ENCODE measurements around the gene DNAJC27. TPM values are rescaled to one million over a fixed set of nuclear protein-coding genes. Genes with fewer than 3 reads are reported as not detected.

The DNAJC27 gene
- total RNA-seq, 1 experiment from 2014 or later: 3.7 TPM

DNA sequence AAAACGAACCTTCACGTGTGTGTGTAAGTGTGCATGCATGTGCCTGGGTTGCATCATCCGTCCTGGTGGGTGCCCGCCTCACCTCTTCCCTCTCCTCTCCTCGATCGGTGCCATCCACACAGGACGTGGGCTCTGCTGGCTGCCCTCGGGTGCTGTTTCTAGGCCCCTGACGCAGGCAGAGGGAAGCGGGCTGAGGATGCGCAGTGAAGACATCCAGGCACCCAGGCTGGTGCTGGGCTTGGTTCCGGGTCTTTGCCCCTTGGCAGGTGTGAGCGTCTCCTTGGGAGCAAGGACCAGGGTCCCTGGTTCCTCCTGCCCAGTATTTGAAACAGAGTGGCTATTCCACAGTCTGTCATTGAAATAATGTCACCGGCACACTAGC is 45.5 kb downstream of the DNAJC27 start:
- no peak for DNase-seq (ENCODE audit: low spot score)

DNA sequence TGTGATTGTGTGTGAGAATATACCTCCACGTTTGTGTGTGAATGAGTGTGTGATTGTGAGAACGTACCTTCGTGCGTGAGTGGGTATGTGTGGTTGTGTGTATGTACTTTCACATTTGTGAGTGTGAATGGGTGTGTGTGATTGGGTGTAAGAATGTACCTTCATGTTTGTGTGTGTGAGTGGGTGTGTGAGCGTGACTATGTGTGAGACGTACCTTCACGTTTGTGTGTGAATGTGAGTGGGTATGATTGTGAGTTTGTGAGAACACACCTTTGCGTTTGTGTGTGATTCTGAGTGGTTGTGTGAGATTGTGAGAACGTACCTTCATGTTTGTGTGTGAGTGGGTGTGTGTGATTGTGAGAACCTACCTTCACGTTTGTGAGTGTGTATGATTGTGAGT is 45.9 kb downstream of the DNAJC27 start:
- no peak for DNase-seq (ENCODE audit: low spot score)

DNA sequence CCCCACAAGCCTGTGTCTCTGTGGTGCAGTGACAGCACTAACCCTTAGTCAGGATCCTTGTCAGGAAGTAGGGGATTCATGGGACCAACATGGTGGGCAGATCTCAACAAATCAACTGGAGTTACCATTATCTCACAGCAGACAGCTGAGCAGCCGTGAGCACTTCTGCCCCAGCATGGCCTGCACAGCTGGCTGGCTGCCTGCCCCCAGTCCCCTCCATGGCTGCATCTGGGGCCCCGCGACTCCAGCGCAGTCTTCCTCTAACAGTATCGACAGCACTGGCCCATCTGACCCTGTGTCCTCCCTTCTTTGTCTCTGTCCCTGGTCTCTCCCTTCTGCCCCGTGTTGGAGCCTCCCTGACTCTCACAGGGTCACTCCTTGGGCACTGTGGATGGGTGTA is 47.0 kb downstream of the DNAJC27 start:
- DNase-seq (ENCODE audit: low spot score): no peak

DNA sequence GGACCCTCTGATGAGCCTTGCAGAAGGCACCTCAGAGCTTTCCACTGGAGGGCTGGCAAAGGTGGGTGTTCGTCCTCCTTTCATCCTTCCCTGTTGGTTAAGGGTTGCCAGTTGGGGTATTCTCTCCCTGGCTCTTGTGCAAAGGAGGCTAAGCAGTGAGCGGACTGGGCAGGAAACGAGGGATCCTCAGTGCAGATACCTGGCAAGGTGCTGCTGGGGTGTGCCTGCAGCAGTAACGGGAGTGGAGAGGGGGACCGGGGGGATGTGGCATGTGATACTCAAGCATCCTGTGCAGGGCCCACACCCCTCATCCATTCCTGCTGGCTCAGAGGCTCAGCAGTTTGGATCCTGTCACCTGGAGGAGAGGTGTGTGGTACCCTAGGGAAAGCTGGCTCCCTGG is 47.5 kb downstream of the DNAJC27 start:
- DNase-seq (ENCODE audit: low spot score): no peak

DNA sequence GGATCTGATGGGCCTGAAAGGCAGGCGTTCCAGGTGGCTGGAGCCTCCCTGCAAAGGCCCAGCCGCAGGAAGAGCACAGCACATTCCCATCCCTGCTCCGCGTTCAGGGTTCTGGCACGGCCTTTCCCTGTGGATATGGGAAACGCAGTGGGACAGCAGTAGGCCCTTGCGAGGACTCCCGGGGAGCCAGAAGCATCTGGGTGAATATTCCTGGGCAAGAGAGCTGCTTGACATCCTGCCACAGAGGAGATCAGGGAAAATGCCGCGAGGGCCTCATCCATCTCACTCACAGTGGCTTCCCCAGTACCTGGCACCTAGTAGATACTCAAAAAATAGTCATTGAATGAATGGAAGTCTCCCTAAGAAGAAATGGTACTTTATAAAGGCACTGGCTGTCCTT is 48.6 kb downstream of the DNAJC27 start:
- DNase-seq (ENCODE audit: low spot score): no peak

DNA sequence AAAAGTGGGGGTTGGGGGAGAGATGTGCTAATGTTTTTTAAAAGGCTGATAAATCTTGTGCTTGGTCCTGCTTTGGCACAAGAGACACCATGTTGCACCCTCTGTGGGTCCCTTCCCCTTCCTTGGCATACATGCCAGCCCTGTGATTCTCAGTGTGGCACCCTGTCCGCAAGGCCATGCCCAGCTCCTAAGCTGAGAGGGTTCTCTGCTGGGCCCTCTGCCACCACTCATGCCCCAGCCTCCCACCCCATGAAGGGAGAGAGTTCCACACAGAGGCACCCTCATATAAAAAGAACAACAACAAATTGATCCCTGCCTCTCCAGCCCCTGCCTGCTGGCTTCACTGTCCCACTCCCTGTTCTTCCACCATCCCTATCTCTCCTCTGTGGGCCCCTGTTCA is 49.2 kb downstream of the DNAJC27 start:
- no peak for DNase-seq (ENCODE audit: low spot score)

DNA sequence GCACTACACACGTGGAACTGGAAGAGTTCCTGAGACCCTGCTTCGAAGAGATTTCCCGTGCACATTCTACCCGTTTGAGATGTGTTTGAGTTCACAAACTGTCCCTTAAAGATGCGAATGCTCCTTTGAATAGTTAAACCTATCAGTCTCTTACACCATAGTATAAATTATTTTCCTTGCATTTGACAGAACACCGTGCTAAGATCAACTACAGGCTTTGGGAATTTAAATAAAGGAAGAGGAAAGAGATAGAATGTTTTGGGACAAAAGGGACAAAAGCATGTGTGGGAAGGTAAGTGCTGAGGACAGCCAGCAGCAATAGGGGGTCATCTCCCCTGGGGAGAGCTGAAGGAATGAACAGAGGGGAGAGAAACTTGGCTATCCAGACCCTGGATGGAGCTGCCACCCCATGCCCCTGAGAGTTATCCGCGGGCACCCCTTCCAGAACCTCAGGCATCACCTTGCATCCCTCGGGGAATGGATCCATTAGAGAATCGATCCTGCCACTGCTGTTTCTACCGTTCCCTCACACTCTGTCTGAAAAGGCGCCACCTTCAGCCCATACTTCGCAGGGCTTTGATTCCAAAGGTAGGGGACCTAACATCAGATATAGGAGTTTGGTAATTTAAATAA is 50.8 kb downstream of the DNAJC27 start:
- no peak for DNase-seq (ENCODE audit: low spot score)

DNA sequence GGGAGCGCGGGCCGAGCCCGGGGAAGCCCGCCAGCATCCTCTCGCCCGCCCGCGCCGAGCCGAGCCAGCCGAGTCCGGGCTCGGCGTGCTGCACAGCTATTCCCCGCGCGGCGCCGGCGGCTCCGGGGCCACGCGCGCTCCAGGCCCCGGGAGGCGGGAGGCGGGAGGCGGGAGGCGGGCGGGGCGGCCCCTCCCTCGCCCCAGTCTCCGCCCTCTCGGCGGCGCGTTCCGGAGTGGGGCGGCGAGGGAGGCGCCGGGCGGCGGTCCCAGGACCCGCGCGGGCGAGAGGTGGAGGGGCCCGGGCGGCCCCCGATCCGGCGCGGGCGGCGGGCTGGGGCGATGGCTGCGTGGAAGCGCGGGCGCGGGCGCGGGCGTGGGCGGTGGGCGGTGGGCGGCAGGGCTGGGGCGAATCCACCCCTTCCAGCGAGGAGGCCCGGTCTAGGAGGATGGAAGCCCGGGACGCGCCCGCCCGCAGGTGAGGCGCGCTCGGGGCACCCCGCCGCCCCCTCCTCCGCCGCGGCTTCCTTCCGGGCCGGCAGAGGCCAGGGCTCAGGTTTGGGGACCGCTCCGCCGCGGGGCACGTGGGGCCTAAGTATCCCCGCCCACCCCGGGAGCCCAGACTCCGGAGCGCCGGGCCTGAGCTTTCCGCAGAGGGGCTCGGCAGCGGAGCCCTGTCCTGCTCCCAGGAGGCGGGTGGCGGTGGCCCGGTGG is 51.5 kb downstream of the DNAJC27 start, which contains the start of gene ADCY3:
TSS of gene ADCY3 (minus strand) at position 140 of the 711 bp plus-strand sequence. CDS start 1,250 bp downstream, outside the sequence.
- DNase-seq (ENCODE audit: low spot score): no peak

DNA sequence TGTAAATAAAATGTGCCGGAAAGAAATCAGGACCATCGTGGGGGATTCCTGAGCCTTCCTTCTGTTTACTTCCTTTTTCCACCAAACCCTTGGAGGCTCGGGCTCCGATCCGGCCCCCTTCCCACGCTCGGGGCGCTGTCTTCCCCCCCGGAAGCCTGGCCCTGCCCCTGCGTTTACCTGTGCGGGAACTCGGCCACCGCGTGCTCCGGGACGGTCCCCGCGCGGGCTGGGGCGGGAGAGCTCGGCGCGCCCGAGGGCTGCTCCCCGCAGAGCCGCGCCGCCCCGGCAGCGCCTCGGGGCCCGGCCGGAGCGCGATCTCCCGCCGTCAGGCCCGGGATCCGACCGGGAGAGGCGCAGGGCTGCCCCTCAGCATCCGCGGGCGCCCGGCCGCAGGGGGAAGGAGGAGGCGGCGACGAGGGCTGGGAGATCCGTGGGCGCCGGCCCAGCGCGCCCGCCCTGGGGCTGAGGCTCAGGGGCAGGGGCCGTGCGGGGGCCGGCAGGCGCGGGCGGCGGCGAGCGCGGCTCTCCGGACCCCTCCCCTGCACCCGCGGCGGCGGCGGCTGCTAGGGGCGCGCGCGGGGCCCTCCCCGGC is 52.2 kb downstream of the DNAJC27 start:
- no peak for DNase-seq (ENCODE audit: low spot score)

DNA sequence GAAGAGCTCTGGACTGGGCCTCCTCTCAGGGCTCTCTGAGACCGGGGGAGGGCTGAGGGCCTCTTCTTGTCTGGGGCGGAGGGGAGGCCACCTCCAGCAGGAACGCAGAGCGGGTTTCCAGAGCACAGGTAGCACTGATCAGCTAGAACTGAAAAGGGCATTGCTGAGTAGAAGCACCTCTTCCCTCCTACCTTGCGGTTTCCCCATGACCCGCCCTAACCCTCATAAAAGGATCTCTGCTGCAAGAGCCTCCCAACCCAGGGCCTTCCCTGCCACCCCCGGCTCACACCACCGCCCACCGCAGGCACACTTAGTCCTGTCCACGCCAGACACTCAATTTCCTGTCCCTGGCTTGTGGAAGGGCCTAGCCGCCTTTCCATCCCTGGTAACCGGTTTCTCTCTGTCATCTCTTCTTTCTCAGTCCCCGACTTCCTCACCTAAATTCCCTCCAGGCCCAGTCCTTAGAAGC is 52.7 kb downstream of the DNAJC27 start:
- DNase-seq (ENCODE audit: low spot score): no peak

DNA sequence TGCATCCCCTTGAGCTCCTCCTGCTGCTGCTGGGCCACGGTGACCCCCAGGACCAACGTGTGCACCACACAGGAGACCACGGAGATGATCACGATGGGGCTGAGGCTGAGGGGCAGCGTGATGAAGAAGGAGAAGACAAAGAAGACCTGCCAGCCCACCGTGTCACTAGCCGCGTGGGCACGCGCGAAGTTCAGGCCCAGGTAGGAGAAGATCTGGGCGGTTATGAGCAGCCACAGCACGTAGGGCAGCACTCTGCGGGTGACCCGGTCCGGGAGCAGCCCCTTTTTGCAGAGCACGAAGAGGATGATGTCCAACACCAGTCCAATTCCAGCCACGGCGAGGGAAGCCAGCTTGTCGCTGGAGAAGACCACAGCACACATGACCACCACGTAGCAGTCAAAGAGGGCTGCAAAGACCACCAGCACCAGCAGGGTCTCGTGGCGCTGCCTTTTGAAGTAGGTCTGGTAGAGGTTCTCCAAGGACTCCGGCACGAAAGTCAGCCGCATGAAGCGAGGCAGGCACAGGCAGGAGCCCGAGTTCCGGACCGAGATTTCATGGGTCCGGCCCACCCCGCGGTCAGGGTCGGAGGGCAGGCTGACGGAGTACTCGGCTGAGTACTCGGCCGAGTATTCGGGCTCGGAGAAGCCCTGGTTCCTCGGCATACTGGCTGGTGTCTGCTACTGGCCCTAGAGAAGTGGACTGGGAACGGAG is 53.3 kb downstream of the DNAJC27 start:
- no peak for DNase-seq (ENCODE audit: low spot score)

DNA sequence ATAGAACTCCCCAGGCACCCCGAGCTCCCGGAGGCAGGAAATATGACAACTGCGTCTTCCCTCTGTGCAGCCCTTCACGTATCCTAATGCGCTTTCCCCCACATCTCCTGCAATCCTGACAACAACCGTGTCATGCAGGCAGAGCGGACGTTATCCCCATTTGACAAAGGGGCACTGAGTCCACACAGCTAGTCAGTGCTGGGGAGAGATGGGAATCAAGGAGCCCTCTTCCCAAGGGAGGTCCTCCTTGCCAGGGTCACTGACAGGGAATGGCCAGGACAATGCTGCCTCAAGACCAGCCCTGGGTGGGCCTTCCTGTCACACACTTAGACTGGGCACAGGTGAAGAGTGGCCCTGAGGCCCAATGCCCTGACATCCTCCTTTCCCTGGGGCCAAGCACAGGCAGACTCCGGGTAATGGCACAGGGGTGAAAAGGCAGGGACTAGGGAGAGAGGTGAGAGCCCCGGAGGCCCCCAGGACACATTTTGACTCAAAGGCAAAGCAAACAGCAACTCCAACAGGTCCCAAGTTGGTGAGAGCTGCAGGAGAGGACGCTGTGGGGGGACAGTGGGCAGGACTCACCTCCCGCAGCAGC is 53.9 kb downstream of the DNAJC27 start:
- no peak for DNase-seq (ENCODE audit: low spot score)

DNA sequence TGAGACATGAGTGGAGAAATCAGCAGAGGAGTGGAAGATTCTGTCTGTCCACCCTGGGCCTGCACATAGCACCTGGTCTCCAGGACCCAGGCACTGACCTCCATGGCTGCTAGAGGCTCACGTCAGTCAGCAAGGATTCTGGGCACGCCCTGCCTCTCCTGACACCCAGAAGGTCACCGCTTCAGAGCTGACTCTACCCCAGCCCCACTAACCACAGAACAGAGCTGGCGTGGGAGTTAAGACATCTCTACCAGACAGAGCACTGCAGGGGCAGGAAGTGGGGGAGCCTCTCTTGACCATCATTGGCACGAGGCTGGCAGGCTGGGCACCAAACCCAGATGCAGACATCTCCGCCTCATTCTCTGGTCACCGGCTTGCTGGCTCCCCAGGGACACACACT is 54.7 kb downstream of the DNAJC27 start:
- DNase-seq (ENCODE audit: low spot score): no peak

DNA sequence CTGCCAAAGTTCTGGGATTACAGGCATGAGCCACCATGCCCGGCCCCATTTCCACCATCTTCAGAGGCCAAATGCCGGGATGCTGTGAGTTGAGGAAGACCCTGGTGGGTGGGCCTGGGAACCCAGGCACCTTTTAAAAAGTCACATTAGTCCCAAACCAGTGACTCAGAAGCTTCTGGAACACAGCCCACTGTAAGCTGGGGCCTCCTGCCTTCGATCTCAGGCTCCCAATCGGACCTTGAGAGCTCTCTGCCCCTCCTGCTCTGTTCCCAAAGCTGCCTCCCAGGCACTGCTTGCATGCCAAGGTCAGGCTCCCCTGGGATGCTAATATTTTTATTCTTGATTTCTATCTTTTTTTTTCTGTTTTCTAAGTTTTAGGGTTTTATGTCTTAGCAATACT is 56.0 kb downstream of the DNAJC27 start:
- no peak for DNase-seq (ENCODE audit: low spot score)

DNA sequence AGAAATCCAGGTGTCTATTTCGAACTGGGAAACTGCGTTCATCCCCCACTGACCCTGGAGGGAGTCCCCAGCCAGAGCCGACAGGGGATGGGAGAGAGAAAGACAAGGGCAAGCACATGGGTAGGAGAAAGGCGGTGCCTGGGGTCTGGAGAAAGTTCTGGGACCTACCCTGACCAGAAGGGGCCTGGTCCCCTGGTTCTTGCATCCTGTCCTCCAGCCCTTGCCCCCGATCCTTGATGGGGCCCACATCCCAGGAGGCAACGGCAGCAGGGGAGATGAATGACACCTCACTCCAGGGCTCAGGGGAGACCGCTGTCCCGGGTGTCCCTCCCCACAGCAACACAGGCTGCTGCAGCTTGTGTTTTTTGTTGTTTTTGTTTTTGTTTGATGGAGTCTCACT is 56.6 kb downstream of the DNAJC27 start:
- DNase-seq (ENCODE audit: low spot score): no peak

DNA sequence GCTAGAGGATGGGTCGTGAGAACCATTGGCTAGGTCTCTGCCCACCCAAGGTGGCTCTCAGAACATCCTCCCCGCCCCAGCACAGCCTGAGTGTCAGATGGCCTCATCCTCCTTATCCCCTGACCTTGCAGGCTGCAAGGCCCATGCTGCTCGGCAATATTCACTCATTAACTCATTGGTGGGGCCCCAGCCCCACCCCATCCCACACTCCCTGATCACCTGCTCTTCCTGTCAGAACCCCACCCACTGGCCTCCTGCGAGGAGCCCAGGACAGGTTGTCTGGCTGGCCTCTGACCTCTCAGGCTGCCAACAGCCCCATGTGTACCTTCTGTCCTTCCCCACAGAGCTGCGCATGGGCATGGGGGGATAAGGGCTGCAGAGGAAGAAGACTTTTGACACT is 57.0 kb downstream of the DNAJC27 start:
- no peak for DNase-seq (ENCODE audit: low spot score)

DNA sequence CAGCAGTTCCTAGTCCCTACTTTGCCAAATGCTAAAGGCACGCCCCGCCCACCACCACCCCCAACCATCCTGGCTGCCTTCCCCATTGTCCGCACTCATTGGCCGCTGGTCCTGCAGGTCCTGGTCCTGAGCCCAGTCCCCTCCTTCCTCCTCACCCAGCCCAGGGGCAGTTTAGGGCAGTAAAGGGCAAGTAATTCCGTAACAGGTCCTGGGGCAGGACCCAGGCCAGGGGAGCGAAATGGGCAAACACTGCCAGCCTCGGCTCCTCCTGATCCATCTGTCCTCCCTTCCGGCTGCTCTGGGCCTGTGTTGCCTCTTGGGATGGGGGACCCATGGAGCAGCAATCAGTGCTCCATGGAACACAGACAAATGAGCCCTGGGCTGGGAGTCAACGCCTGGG is 57.8 kb downstream of the DNAJC27 start:
- no peak for DNase-seq (ENCODE audit: low spot score)

DNA sequence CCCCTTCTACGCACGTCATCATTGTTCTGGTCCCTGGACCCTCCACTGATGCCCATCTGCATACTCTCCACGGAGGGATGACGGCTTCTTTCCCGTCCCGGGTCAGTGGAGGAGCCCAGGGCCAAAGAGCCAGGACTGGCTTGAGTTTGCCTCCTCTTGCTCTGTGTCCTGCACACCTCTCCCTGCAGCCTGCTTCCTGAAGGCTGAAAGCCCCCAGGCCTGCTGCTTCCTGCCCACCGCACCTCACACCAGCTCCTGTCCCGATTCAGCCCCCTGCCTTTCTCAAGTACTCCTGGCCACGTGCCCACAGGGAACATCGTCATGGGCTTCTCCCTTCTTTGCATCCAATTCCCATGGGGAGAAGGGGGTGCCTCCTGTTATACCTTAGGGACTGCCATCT is 58.8 kb downstream of the DNAJC27 start:
- no peak for DNase-seq (ENCODE audit: low spot score)

DNA sequence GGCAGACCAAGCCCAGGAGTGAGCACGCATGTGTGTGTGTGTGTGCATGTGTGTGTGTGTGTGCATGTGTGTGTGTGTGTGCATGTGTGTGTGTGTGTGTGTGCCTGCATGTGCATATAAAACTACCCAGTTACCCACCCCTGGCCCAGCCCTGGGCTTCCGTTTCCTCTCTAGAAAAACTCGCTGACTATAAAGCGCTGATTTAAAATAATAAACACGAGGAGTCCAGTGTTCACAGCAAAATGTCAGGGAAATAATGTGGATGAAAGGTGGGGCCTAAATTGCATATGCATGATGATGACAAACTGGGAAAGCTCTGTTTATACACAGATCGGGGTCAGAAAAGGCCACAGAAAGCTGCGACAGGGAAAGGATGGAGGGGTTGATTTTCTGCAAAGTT is 59.2 kb downstream of the DNAJC27 start:
- DNase-seq (ENCODE audit: low spot score): no peak

DNA sequence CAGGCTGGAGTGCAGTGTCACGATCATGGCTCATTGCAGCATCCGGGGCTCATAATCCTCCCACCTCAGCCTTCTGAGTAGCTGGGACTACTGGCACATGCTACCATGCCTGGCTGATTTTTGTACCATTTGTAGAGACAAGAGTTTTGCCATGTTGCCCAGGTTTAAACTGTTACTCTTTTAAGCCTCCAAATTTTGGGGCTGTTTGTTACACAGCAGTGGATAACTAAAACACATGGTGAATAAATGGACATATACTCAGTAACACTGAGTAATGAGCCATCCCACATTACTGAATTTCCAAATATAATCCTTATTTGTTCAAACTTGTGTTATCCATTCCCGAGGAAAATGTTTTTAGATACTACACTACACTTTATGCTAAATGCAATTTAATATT is 61.5 kb downstream of the DNAJC27 start:
- no peak for DNase-seq (ENCODE audit: low spot score)

DNA sequence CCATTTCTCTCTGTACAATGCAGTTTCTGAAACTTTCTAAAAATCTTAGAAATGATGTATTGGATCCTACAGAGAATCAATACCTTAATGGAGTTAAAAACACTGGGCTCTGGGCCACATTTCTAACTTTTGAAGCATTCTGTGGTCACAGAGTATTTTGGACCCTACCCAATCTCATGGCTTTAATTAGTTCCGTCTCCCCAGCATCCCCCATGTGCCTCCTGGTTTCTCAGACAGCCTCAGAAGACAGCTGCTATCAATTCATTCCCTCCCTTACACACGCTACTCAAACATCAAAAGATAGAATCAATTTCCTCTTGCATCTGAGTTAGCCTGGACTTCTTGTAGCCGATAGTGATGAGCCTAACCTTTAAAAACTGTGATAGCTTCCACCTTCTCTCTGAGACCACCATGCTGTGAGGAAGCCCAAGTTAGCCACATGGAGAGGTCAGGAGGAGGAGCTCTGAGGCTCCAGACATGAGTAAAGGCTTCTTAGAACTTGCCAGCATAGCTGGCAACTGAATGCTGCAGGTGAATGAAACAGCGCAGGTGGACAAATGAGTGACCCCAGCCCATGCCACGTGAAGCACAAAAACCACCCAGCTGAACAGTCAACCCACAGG is 62.1 kb downstream of the DNAJC27 start:
- no peak for DNase-seq (ENCODE audit: low spot score)

DNA sequence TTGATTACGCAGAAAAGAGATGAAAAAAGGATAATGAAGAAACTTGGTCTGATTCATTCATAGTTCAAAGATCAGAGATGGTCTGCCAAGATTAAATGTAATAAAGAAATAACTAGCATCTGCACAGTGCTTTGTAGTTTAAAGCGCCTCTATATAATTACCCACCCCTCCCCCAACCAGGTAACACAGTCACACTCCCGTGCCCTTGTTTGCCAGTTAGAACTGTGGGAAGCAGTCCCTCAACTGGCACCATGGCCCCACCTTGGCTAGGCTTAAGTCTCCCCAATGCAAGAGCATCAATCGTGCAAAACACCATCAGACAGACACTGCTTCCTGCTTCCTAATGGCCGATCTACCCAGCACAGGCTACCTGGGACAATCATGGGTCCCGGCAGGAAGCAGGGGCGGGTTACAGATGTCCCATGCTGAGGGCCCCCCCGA is 63.3 kb downstream of the DNAJC27 start:
- no peak for DNase-seq (ENCODE audit: low spot score)

Data from H4 (cell line).